ENCODE results near the gene PAPOLA. TPM values are rescaled to one million over a fixed set of nuclear protein-coding genes. Genes with fewer than 3 reads are reported as not detected.
"Not testable (repeated sequence)": the region's sequence is repeated elsewhere in the genome, so short reads cannot be mapped to it uniquely, and the experiment has no call there.

The PAPOLA gene
- total and polyA plus RNA-seq, 12 donors, result 63.0 to 159 (median 110) TPM

DNA sequence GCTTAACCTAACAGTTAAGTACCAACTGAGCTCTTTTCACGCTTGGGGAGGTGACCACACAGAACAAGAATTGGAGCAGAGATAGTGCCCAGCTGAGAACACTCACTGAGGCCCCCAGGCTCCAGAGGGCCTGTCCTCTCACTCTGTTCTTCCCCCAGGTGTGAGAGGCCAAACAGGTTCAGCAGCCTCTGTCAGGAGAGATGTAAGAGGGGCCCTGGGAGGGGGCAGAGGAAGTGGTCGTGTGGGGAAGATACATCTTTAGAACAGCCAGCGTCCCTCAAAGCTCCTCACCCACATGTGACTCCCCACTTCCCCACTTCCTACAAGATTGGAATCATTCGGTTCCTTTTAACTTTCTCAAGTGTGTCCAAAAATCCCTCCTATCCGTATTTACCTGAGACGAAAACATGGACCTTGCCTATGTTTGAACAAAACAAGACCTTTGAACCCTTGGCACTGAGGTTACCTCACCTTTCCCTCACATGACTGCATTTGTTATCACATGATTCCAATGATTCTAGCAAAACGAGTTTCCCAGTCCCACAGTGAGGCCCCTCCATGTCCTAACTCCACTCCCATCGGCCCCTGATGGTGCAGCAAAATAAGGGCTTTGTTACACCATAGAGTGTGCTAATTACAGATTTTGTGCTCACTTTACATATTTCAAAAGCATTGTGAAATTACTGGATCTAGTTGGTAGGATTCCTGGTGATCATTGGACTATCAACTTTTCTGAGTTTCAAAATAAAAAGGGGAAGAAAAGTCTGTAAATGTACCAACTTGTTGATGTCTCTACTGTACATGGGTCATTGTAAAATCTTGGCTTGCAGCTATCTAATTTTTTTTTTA is 40.0 kb upstream of the PAPOLA start:
- DNase-seq (no peak), ATAC-seq (no peak)
- intact Hi-C loops (cut with DNase I), result no loop called here
- Histone ChIP-seq H3K36me3 (no peaks in the 10 kb centered on the region), H3K9me3 (no peaks in the 10 kb centered on the region), H3K4me1 (no peaks in the 10 kb centered on the region), H3K4me3 (no peak overlapping the region), H3K27ac (no peak overlapping the region), H3K27me3 (peaks cover 0 to 5% (median 0%) of the 10 kb centered on the region in 7 donors)
- TF ChIP-seq CTCF (IDR thresholded peaks at IDR 0.05), result no peak
- WGBS, 2 donors, result 74 to 75% methylated on average over 8 of the region's 8 CpGs

- H3K4me3 ChIP-seq, result no peak overlapping the region
- no peak overlapping the region for H3K27ac ChIP-seq
- DNase-seq, result no peak
- intact Hi-C loops (cut with DNase I), result no loop called here
- no peaks in the 10 kb centered on the region for H3K27me3 ChIP-seq
- ATAC-seq, result no peak
- H3K4me1 ChIP-seq, result no peaks in the 10 kb centered on the region
- no peaks in the 10 kb centered on the region for H3K9me3 ChIP-seq
- 83 to 93% methylated on average over 7 of the region's 7 CpGs for WGBS, 2 donors
- no peaks in the 10 kb centered on the region for H3K36me3 ChIP-seq
- TF ChIP-seq CTCF (IDR thresholded peaks at IDR 0.05), result no peak
Measured at GRCh38 chr14:96464136-96464535, 38.0 kb upstream of the PAPOLA start.

GRCh38 chr14:96466918-96467317 is 35.3 kb upstream of the PAPOLA start:
- Histone ChIP-seq H3K27ac (no peak overlapping the region), H3K4me1 (no peaks in the 10 kb centered on the region), H3K9me3 (no peaks in the 10 kb centered on the region), H3K36me3 (no peaks in the 10 kb centered on the region), H3K27me3 (no peaks in the 10 kb centered on the region), H3K4me3 (no peak overlapping the region)
- 88 to 89% methylated on average over 3 of the region's 3 CpGs for WGBS, 2 donors
- DNase-seq (no peak), ATAC-seq (no peak)
- intact Hi-C loops (cut with DNase I), result no loop called here
- TF ChIP-seq CTCF (IDR thresholded peaks at IDR 0.05), result no peak

DNA sequence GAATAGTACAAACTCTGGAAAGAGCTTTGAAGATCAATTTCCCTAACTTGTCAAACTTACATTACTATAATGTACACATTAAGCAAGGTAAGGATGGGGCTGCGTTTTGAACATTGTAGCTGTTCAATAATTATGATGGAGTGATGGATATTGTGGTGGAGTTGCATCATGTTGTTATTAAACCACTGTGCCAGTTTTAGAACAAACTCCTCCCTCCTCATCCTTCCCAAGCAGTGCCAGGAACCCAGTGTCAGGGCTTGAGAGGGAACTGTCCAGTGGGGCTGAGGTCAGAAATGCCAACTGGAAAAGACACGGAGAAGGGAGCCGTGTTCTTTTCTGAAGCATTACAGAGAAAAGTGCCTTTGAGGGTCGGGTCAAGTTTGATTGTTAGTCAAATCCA is 31.9 kb upstream of the PAPOLA start:
- intact Hi-C loops (cut with DNase I), result no loop called here
- TF ChIP-seq CTCF (IDR thresholded peaks at IDR 0.05), result no peak
- H3K4me3 ChIP-seq, result no peak overlapping the region
- H3K36me3 ChIP-seq, result no peaks in the 10 kb centered on the region
- DNase-seq (no peak), ATAC-seq (peak in 1 of 8 donors; percentile 48)
- WGBS, 2 donors, result 53 to 57% methylated on average over 4 of the region's 4 CpGs
- no peak overlapping the region for H3K27ac ChIP-seq
- H3K9me3 ChIP-seq, result no peaks in the 10 kb centered on the region
- no peaks in the 10 kb centered on the region for H3K4me1 ChIP-seq
- no peaks in the 10 kb centered on the region for H3K27me3 ChIP-seq

GRCh38 chr14:96470967-96471366 is 31.2 kb upstream of the PAPOLA start:
- H3K36me3 ChIP-seq; DNase-seq; intact Hi-C loops (cut with DNase I); H3K27ac ChIP-seq; ATAC-seq; H3K27me3 ChIP-seq; H3K9me3 ChIP-seq; H3K4me3 ChIP-seq; H3K4me1 ChIP-seq: not testable (repeated sequence)
- 86 to 89% methylated on average over 4 of the region's 4 CpGs for WGBS, 2 donors
